CD4-positive, CD25-positive, alpha-beta regulatory T cell (primary cell): ENCODE data around the gene EHMT1. TPM values are rescaled to one million over a fixed set of nuclear protein-coding genes. Genes with fewer than 3 reads are reported as not detected.
A peak's percentile ranks its signal among the peaks of the same experiment; 100 is the strongest.

Experiments
- ATAC-seq, 2 donors: fragments of 150-1000 bp; cut with Tn5 transposase; one replicate each; pipeline ENCODE4 v1.10.0; 2021; ENCODE audit warnings: low read depth in 2 of 2, moderate number of reproducible peaks in 2 of 2, moderate library complexity in 1 of 2
- DNase-seq, 3 donors: peaks; one replicate each; pipeline versions ENCODE4 v3.0.0 to v3.0.0-alpha.2; 2012 to 2022; ENCODE audit warnings: mixed read lengths in 1 of 3
- H3K27ac ChIP-seq: one replicate; pipeline ENCODE4 v1.7.0; 2013; ENCODE audit warnings: mild to moderate bottlenecking, low read length; ENCODE audit not compliant: insufficient read depth, poor library complexity, severe bottlenecking
- H3K27me3 ChIP-seq: one replicate; pipeline ENCODE4 v1.7.0; 2013; ENCODE audit warnings: low read length; ENCODE audit not compliant: control insufficient read depth, insufficient read depth
- H3K36me3 ChIP-seq: one replicate; pipeline ENCODE4 v1.7.0; 2013; ENCODE audit warnings: mild to moderate bottlenecking, low read length, moderate library complexity; ENCODE audit not compliant: control insufficient read depth, insufficient read depth
- H3K4me1 ChIP-seq: 2 replicates; pipeline ENCODE4 v1.7.0; 2013; ENCODE audit warnings: mild to moderate bottlenecking, low read length; ENCODE audit not compliant: insufficient read depth, control insufficient read depth, poor library complexity, severe bottlenecking
- H3K4me3 ChIP-seq: one replicate; pipeline ENCODE4 v1.7.0; 2013; ENCODE audit warnings: low read depth, mild to moderate bottlenecking, low read length, moderate library complexity
- H3K9me3 ChIP-seq, 2 experiments: 1 replicate in 1 of 2; 2 replicates in 1 of 2; pipeline ENCODE4 v1.7.0; 2013; ENCODE audit warnings: low read length in 2 of 2, mild to moderate bottlenecking in 1 of 2, moderate library complexity in 1 of 2; ENCODE audit not compliant: control insufficient read depth in 2 of 2
- H3K27ac Mint-ChIP-seq, 3 donors: one replicate each; pipeline ENCODE4 v1.8.0; 2020 to 2022; ENCODE audit warnings: mild to moderate bottlenecking in 3 of 3, mixed read lengths in 3 of 3, moderate library complexity in 2 of 3
- H3K27me3 Mint-ChIP-seq: one replicate; pipeline ENCODE4 v1.8.0; 2022; ENCODE audit warnings: mild to moderate bottlenecking, mixed read lengths
- H3K36me3 Mint-ChIP-seq: one replicate; pipeline ENCODE4 v1.8.0; 2020; ENCODE audit warnings: mixed read lengths
- H3K4me1 Mint-ChIP-seq, 4 donors: one replicate each; pipeline ENCODE4 v1.8.0; 2020 to 2022; ENCODE audit warnings: mixed read lengths in 4 of 4, mild to moderate bottlenecking in 1 of 4
- H3K4me3 Mint-ChIP-seq, 4 donors: one replicate each; pipeline ENCODE4 v1.8.0; 2020 to 2022; ENCODE audit warnings: mild to moderate bottlenecking in 4 of 4, mixed read lengths in 4 of 4, moderate library complexity in 3 of 4
- H3K9me3 Mint-ChIP-seq, 7 donors: one replicate each; pipeline ENCODE4 v1.8.0; 2020 to 2022; ENCODE audit warnings: mixed read lengths in 7 of 7, mild to moderate bottlenecking in 3 of 7, moderate library complexity in 2 of 7
- polyA plus RNA-seq, 4 donors: library from polyadenylated mRNA; unstranded; fragments of 300-500 nt; fragmentation: Illumina TruSeq; gene quantifications; one replicate each; pipeline ENCODE4 v1.2.3, GENCODE V29; 2021
- total RNA-seq: library from RNA; stranded (reverse); gene quantifications from one replicate; pipeline ENCODE4 v1.2.3, GENCODE V29; 2022

EHMT1 gene
- total and polyA plus RNA-seq, 5 donors from 2014 or later: 17.9 to 142 (median 20.0) TPM

- Histone ChIP-seq H3K4me1 (peaks cover 9% of the 10 kb centered on the region), H3K27ac (no peak overlapping the region), H3K27me3 (no peaks in the 10 kb centered on the region), H3K36me3 (peaks cover 13% of the 10 kb centered on the region), H3K9me3 (no peaks in the 10 kb centered on the region), H3K4me3 (no peak overlapping the region)
- Mint-ChIP-seq H3K9me3 (no peaks in the 10 kb centered on the region), H3K4me1 (peaks cover 15 to 60% (median 30%) of the 10 kb centered on the region in 4 donors), H3K36me3 (peaks cover 21% of the 10 kb centered on the region), H3K27me3 (no peaks in the 10 kb centered on the region), H3K4me3 (no peak overlapping the region), H3K27ac (peak overlapping the region in 2 of 3 donors; percentile 25 to 83)
- no peak for DNase-seq
- ATAC-seq: no peak
These were observed 55.1 kb downstream of the EHMT1 start for GRCh38 chr9:137673886-137674285.

- H3K36me3 ChIP-seq: peaks cover 7% of the 10 kb centered on the region
- Mint-ChIP-seq H3K9me3 (no peaks in the 10 kb centered on the region), H3K4me3 (no peak overlapping the region), H3K27ac (peak overlapping the region; percentile 33 to 84 (median 83)), H3K27me3 (no peaks in the 10 kb centered on the region), H3K4me1 (peaks cover 15 to 58% (median 34%) of the 10 kb centered on the region in 4 donors), H3K36me3 (peaks cover 17% of the 10 kb centered on the region)
- no peaks in the 10 kb centered on the region for H3K9me3 ChIP-seq
- H3K4me3 ChIP-seq: no peak overlapping the region
- ATAC-seq (no peak), DNase-seq (no peak)
- H3K27me3 ChIP-seq: no peaks in the 10 kb centered on the region
- peaks cover 9% of the 10 kb centered on the region for H3K4me1 ChIP-seq
- no peak overlapping the region for H3K27ac ChIP-seq
These were observed 55.6 kb downstream of the EHMT1 start for GRCh38 chr9:137674307-137674975.

- no peaks in the 10 kb centered on the region for H3K9me3 Mint-ChIP-seq
- peaks cover 15% of the 10 kb centered on the region for H3K36me3 Mint-ChIP-seq
- H3K4me1 Mint-ChIP-seq: peaks cover 15 to 60% (median 38%) of the 10 kb centered on the region in 4 donors
- no peaks in the 10 kb centered on the region for H3K27me3 Mint-ChIP-seq
- no peak overlapping the region for H3K4me3 Mint-ChIP-seq
- DNase-seq: no peak
- H3K27ac Mint-ChIP-seq: no peak overlapping the region
- no peak for ATAC-seq
- H3K4me3 ChIP-seq: no peak overlapping the region
- H3K27ac ChIP-seq: no peak overlapping the region
- no peaks in the 10 kb centered on the region for H3K9me3 ChIP-seq
- H3K4me1 ChIP-seq: peaks cover 9% of the 10 kb centered on the region
- no peaks in the 10 kb centered on the region for H3K27me3 ChIP-seq
- H3K36me3 ChIP-seq: peaks cover 3% of the 10 kb centered on the region
These were observed 56.1 kb downstream of the EHMT1 start for GRCh38 chr9:137674976-137675320.

- H3K27me3 ChIP-seq: no peaks in the 10 kb centered on the region
- peaks cover 9% of the 10 kb centered on the region for H3K4me1 ChIP-seq
- no peaks in the 10 kb centered on the region for H3K9me3 ChIP-seq
- no peak for ATAC-seq
- peaks cover 3% of the 10 kb centered on the region for H3K36me3 ChIP-seq
- peaks cover 9% of the 10 kb centered on the region for H3K36me3 Mint-ChIP-seq
- H3K27ac Mint-ChIP-seq: no peak overlapping the region
- H3K27ac ChIP-seq: no peak overlapping the region
- H3K4me3 ChIP-seq: no peak overlapping the region
- no peak overlapping the region for H3K4me3 Mint-ChIP-seq
- H3K4me1 Mint-ChIP-seq: peaks cover 14 to 62% (median 34%) of the 10 kb centered on the region in 4 donors
- no peak for DNase-seq
- no peaks in the 10 kb centered on the region for H3K27me3 Mint-ChIP-seq
- H3K9me3 Mint-ChIP-seq: no peaks in the 10 kb centered on the region
These were observed 58.2 kb downstream of the EHMT1 start for GRCh38 chr9:137676998-137677397.

GRCh38 chr9:137678202-137678601, 59.4 kb downstream of the EHMT1 start:
- no peak overlapping the region for H3K27ac ChIP-seq
- no peaks in the 10 kb centered on the region for H3K9me3 ChIP-seq
- H3K4me1 Mint-ChIP-seq: peaks cover 2 to 55% (median 25%) of the 10 kb centered on the region in 4 donors
- ATAC-seq: no peak
- H3K9me3 Mint-ChIP-seq: no peaks in the 10 kb centered on the region
- no peak overlapping the region for H3K4me3 Mint-ChIP-seq
- H3K27me3 ChIP-seq: no peaks in the 10 kb centered on the region
- H3K36me3 ChIP-seq: peaks cover 3% of the 10 kb centered on the region
- H3K27ac Mint-ChIP-seq: no peak overlapping the region
- H3K4me3 ChIP-seq: no peak overlapping the region
- no peaks in the 10 kb centered on the region for H3K27me3 Mint-ChIP-seq
- peaks cover 9% of the 10 kb centered on the region for H3K36me3 Mint-ChIP-seq
- peaks cover under 1% of the 10 kb centered on the region for H3K4me1 ChIP-seq
- no peak for DNase-seq

- no peaks in the 10 kb centered on the region for H3K9me3 Mint-ChIP-seq
- H3K4me1 ChIP-seq: no peaks in the 10 kb centered on the region
- no peaks in the 10 kb centered on the region for H3K9me3 ChIP-seq
- H3K36me3 ChIP-seq: peaks cover 3% of the 10 kb centered on the region
- no peak overlapping the region for H3K4me3 ChIP-seq
- peak overlapping the region in 2 of 3 donors; percentile 36 to 90 for H3K27ac Mint-ChIP-seq
- H3K27me3 ChIP-seq: no peaks in the 10 kb centered on the region
- peaks cover 0 to 55% (median 21%) of the 10 kb centered on the region in 4 donors for H3K4me1 Mint-ChIP-seq
- DNase-seq: no peak
- no peaks in the 10 kb centered on the region for H3K27me3 Mint-ChIP-seq
- no peak for ATAC-seq
- H3K36me3 Mint-ChIP-seq: peaks cover 9% of the 10 kb centered on the region
- no peak overlapping the region for H3K27ac ChIP-seq
- no peak overlapping the region for H3K4me3 Mint-ChIP-seq
These were observed 60.4 kb downstream of the EHMT1 start for GRCh38 chr9:137679249-137679648.

GRCh38 chr9:137679695-137680305, 61.0 kb downstream of the EHMT1 start:
- H3K4me1 ChIP-seq: no peaks in the 10 kb centered on the region
- ATAC-seq (no peak), DNase-seq (no peak)
- H3K9me3 Mint-ChIP-seq: no peaks in the 10 kb centered on the region
- no peaks in the 10 kb centered on the region for H3K27me3 ChIP-seq
- H3K36me3 Mint-ChIP-seq: peaks cover 5% of the 10 kb centered on the region
- H3K27ac Mint-ChIP-seq: peak overlapping the region; percentile 3 to 56 (median 50)
- H3K36me3 ChIP-seq: peaks cover 3% of the 10 kb centered on the region
- H3K4me3 ChIP-seq: no peak overlapping the region
- no peak overlapping the region for H3K27ac ChIP-seq
- H3K4me3 Mint-ChIP-seq: no peak overlapping the region
- no peaks in the 10 kb centered on the region for H3K9me3 ChIP-seq
- no peaks in the 10 kb centered on the region for H3K27me3 Mint-ChIP-seq
- peaks cover 3 to 53% (median 22%) of the 10 kb centered on the region in 4 donors for H3K4me1 Mint-ChIP-seq
